C4-2B (cell line): Measurements from ENCODE around the gene COX6A1.

Source experiments
- ZFX ChIP-seq: fragments of 450-650 bp; IDR thresholded peaks from 2 replicates; pipeline ENCODE4 v1.6.1; 2017
- TF ChIP-seq, protein P1 (sequence below): fragments of 450-650 bp; conservative IDR thresholded peaks from 2 replicates; pipeline ENCODE4 v1.5.1; 2017; ENCODE audit warnings: mild to moderate bottlenecking

GRCh38 chr12:120403869-120404268 lies 34.0 kb upstream of the COX6A1 start:
- TF ChIP-seq, protein P1, sequence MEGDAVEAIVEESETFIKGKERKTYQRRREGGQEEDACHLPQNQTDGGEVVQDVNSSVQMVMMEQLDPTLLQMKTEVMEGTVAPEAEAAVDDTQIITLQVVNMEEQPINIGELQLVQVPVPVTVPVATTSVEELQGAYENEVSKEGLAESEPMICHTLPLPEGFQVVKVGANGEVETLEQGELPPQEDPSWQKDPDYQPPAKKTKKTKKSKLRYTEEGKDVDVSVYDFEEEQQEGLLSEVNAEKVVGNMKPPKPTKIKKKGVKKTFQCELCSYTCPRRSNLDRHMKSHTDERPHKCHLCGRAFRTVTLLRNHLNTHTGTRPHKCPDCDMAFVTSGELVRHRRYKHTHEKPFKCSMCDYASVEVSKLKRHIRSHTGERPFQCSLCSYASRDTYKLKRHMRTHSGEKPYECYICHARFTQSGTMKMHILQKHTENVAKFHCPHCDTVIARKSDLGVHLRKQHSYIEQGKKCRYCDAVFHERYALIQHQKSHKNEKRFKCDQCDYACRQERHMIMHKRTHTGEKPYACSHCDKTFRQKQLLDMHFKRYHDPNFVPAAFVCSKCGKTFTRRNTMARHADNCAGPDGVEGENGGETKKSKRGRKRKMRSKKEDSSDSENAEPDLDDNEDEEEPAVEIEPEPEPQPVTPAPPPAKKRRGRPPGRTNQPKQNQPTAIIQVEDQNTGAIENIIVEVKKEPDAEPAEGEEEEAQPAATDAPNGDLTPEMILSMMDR: no peak
- TF ChIP-seq ZFX: no peak
